ENCODE data around the gene AWAT2.

DNA sequence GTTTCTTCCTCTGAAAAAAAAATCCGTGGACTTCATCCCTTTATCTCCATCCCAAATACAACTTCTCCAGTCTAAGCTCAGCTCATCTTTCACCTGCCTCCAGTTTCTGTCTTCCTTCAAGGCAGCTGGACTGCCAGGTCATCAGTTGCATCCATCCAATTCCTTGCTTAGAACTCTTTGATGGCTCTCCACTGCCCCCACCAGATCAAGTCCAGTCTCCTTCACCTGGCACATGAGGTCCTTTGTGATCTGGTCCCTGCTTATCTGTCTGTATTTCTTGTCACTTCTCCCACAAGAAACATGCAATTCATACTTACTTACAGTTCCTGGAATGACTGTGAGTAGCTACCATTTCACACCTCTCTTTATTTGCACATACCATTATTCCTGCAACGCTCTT, 46.3 kb upstream of the AWAT2 start:
- TF ChIP-seq, protein P1, sequence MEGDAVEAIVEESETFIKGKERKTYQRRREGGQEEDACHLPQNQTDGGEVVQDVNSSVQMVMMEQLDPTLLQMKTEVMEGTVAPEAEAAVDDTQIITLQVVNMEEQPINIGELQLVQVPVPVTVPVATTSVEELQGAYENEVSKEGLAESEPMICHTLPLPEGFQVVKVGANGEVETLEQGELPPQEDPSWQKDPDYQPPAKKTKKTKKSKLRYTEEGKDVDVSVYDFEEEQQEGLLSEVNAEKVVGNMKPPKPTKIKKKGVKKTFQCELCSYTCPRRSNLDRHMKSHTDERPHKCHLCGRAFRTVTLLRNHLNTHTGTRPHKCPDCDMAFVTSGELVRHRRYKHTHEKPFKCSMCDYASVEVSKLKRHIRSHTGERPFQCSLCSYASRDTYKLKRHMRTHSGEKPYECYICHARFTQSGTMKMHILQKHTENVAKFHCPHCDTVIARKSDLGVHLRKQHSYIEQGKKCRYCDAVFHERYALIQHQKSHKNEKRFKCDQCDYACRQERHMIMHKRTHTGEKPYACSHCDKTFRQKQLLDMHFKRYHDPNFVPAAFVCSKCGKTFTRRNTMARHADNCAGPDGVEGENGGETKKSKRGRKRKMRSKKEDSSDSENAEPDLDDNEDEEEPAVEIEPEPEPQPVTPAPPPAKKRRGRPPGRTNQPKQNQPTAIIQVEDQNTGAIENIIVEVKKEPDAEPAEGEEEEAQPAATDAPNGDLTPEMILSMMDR (conservative IDR thresholded peaks at IDR 0.05; ENCODE audit: low read depth in 2 of 2): peak; percentile 35 to 66; a peak in 3 of 4 replicates
- TF ChIP-seq EZH2 (IDR thresholded peaks at IDR 0.05; ENCODE audit: low read depth, unreplicated experiment) (no peak), EZH2phosphoT487 (IDR thresholded peaks at IDR 0.05; ENCODE audit: unreplicated experiment) (no peak), ZNF114 (CRISPR knock-in tag; IDR thresholded peaks at IDR 0.05) (no peak), POLR2AphosphoS5 (IDR thresholded peaks at IDR 0.05; ENCODE audit: low read depth) (no peak), CREB1 (CRISPR knock-in tag; IDR thresholded peaks at IDR 0.05; ENCODE audit: low read depth) (no peak), ZNF331 (CRISPR knock-in tag; IDR thresholded peaks at IDR 0.05; ENCODE audit: low read depth) (no peak)
- TF ChIP-seq, protein P2, sequence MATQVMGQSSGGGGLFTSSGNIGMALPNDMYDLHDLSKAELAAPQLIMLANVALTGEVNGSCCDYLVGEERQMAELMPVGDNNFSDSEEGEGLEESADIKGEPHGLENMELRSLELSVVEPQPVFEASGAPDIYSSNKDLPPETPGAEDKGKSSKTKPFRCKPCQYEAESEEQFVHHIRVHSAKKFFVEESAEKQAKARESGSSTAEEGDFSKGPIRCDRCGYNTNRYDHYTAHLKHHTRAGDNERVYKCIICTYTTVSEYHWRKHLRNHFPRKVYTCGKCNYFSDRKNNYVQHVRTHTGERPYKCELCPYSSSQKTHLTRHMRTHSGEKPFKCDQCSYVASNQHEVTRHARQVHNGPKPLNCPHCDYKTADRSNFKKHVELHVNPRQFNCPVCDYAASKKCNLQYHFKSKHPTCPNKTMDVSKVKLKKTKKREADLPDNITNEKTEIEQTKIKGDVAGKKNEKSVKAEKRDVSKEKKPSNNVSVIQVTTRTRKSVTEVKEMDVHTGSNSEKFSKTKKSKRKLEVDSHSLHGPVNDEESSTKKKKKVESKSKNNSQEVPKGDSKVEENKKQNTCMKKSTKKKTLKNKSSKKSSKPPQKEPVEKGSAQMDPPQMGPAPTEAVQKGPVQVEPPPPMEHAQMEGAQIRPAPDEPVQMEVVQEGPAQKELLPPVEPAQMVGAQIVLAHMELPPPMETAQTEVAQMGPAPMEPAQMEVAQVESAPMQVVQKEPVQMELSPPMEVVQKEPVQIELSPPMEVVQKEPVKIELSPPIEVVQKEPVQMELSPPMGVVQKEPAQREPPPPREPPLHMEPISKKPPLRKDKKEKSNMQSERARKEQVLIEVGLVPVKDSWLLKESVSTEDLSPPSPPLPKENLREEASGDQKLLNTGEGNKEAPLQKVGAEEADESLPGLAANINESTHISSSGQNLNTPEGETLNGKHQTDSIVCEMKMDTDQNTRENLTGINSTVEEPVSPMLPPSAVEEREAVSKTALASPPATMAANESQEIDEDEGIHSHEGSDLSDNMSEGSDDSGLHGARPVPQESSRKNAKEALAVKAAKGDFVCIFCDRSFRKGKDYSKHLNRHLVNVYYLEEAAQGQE (IDR thresholded peaks at IDR 0.05; ENCODE audit: unreplicated experiment): no peak
- TF ChIP-seq, protein P3, sequence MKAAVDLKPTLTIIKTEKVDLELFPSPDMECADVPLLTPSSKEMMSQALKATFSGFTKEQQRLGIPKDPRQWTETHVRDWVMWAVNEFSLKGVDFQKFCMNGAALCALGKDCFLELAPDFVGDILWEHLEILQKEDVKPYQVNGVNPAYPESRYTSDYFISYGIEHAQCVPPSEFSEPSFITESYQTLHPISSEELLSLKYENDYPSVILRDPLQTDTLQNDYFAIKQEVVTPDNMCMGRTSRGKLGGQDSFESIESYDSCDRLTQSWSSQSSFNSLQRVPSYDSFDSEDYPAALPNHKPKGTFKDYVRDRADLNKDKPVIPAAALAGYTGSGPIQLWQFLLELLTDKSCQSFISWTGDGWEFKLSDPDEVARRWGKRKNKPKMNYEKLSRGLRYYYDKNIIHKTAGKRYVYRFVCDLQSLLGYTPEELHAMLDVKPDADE (IDR thresholded peaks at IDR 0.05): no peak

Measured in GM23338 (cell line).